Mucosa of descending colon (tissue), 3 donors: ENCODE measurements around the gene BEST1. TPM values are rescaled to one million over a fixed set of nuclear protein-coding genes. Genes with fewer than 3 reads are reported as not detected.
A peak's percentile ranks its signal among the peaks of the same experiment; 100 is the strongest.

ENCODE experiments used
- ATAC-seq: fragments of 200-7000 bp; cut with Tn5 transposase; one replicate; pipeline ENCODE4 v1.9.1; 2020; ENCODE audit warnings: mild to moderate bottlenecking, moderate library complexity
- DNase-seq, 3 donors: peaks; one replicate each; pipeline ENCODE4 v3.0.0-alpha.2; 2020
- H3K36me3 ChIP-seq: fragments of 200-600 bp; one replicate; pipeline ENCODE4 v1.8.0; 2021; ENCODE audit warnings: low read depth, mild to moderate bottlenecking
- H3K4me1 ChIP-seq: fragments of 200-600 bp; one replicate; pipeline ENCODE4 v1.8.0; 2021; ENCODE audit warnings: low read depth, mild to moderate bottlenecking
- H3K4me3 ChIP-seq: fragments of 200-600 bp; one replicate; pipeline ENCODE4 v1.8.0; 2021; ENCODE audit warnings: mild to moderate bottlenecking
- H3K9me3 ChIP-seq: fragments of 200-600 bp; one replicate; pipeline ENCODE4 v1.8.0; 2021; ENCODE audit warnings: mild to moderate bottlenecking
- intact Hi-C, 2 donors: fragments of 100-400 bp; cut with DNase I in 1 of 2; cut with micrococcal nuclease in 1 of 2; formaldehyde crosslinking; loops; one replicate each; pipeline versions ENCODE4 v1.11.0 to v1.11.1; 2022; cut with DNase I, micrococcal nuclease
- total RNA-seq, 3 donors: library from RNA; stranded (reverse); fragmentation: NEBNext Ultra II Directional in 2 of 3; extraction: Animal tissue kit (Norgen Biotek cat#: 25700) in 2 of 3; gene quantifications; one replicate each; pipeline versions ENCODE4 v1.2.1 to v1.2.4, GENCODE V29; 2021 to 2023
- TF ChIP-seq, protein P1 (sequence below): fragments of 200-600 bp; IDR thresholded peaks from one replicate; pipeline ENCODE4 v1.8.0; 2022; ENCODE audit warnings: antibody characterized with exemption, mild to moderate bottlenecking
- donor health status: DM: no; HTN: no; CAD: no; lungs with moderate emphysema.
- donor health status: DM: no; HTN: no; CAD: no.
- donor health status: DM: no; HTN: yes; CAD: no.

The BEST1 gene
- total RNA-seq, 3 donors from 2014 or later, result 0.41 to 2.8 (median 1.8) TPM

DNA sequence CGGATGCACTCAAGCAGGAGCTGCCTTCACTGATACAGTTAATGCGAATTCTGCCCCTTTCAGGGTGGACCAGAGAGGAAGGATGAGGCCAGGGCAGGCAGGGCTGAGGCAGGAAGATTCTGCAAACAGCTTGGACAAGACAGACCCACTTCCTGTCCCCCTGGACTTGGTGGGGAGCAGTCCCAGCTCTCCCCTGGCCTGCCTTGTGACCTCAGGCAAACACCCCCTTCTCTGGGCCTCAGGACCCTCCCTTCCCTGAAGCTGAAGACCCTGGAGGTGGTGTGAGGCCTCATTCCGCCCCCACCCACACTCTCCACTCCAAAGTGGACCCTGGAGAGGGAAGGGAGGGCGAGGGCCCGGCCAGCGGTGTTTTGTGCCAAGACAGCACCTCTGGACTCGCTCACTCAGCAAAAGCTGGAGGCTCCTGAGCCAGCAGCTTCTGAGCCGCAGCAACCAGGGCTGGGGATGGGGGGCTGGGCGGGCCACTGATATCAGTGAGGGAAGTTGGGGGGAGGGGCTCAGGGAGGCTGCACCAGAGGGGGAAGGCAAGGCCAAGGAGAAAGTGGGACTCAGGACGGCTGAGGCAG, 41.3 kb upstream of the BEST1 start:
- intact Hi-C loops, result no loop called here
- Histone ChIP-seq H3K4me1 (no peaks in the 10 kb centered on the region), H3K36me3 (no peaks in the 10 kb centered on the region), H3K4me3 (no peak overlapping the region), H3K9me3 (no peaks in the 10 kb centered on the region)
- TF ChIP-seq, protein P1, sequence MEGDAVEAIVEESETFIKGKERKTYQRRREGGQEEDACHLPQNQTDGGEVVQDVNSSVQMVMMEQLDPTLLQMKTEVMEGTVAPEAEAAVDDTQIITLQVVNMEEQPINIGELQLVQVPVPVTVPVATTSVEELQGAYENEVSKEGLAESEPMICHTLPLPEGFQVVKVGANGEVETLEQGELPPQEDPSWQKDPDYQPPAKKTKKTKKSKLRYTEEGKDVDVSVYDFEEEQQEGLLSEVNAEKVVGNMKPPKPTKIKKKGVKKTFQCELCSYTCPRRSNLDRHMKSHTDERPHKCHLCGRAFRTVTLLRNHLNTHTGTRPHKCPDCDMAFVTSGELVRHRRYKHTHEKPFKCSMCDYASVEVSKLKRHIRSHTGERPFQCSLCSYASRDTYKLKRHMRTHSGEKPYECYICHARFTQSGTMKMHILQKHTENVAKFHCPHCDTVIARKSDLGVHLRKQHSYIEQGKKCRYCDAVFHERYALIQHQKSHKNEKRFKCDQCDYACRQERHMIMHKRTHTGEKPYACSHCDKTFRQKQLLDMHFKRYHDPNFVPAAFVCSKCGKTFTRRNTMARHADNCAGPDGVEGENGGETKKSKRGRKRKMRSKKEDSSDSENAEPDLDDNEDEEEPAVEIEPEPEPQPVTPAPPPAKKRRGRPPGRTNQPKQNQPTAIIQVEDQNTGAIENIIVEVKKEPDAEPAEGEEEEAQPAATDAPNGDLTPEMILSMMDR, result no peak
- peak; percentile 14 for ATAC-seq
- DNase-seq, result peak; percentile 49 to 69 (median 52)

DNA sequence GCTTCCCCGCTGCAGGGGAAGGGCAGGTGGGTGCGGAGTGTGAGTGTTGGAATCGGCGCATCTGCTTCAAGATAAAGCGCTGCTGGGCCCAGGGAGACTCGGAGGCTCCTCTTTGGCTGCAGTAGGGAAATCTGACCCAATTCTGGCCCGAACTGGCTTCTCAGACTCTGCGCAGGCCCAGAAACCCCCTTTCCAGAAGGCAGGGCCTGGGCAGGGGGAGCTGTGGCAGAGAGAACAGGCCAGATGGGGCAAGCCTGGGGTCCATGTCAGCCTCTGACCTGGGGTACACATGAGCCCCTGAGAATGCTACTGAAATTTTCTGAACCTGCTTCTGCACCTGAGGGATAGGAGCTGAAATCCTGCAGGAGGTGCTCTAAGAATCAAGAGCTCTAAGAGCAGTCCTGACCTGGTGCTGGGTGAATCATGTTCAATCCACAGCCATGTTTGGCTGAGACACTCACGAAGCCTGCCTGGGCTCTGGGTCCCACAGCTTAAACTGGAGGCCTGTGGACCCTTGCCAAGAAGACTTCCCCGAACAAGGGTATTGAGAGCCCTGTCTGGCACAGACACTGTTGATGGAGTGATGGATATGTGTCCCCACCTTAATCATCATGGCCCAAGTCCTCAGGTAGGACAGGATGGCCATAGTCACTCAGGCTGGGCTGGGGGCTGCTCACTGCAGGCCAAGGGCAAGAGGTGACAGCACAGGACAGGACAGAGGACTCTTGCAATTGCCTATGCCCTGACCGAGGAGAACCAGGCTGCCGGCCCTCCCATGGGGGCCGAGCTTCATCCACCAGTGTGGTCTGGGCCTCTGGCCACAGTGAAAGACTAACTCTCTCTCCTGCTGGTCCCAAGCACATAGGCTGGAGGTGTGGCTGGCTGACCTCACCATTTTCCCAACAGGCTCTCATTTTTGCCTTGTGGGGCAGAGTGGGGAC, 39.7 kb upstream of the BEST1 start:
- ATAC-seq, result no peak

DNA sequence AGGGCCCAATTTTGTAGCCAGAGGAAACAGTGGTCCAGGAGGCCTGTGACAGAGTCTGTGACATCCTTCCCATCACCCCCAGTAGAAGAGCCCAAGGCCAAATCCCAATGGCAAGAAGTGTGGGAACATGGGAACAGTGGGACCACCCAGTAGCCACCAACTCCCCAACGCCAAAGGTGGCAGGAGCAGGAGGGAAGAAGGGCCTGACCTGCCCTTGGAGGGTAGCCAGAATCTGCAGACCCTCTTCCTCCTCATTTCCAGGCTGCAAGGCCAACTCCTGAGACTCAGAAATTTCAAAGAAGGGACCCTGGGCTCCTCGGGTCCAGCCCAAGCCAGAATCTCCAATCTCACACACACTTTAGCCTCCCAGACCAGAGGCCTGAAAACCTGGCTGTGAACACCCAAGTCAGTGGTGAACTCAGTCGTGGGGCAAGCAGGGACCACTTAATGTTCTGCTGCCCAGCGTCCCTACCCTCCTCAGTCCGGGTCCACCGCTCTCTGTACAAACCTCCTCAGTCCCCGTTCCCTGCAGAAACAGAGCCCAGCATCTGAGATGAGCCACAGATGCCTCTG, 38.9 kb upstream of the BEST1 start:
- no peak overlapping the region for H3K4me3 ChIP-seq
- H3K4me1 ChIP-seq, result no peaks in the 10 kb centered on the region
- ATAC-seq (no peak), DNase-seq (no peak)
- H3K36me3 ChIP-seq, result no peaks in the 10 kb centered on the region
- TF ChIP-seq, protein P1, result no peak
- intact Hi-C loops, result no loop called here
- no peaks in the 10 kb centered on the region for H3K9me3 ChIP-seq

More for the DNA sequence above, 39.7 kb upstream of the BEST1 start:
- Histone ChIP-seq H3K9me3 (no peaks in the 10 kb centered on the region), H3K4me1 (no peaks in the 10 kb centered on the region), H3K4me3 (no peak overlapping the region), H3K36me3 (no peaks in the 10 kb centered on the region)
- DNase-seq, result peak in 2 of 3 donors; percentile 16 to 46
- TF ChIP-seq, protein P1, result no peak
- intact Hi-C loops, result no loop called here

DNA sequence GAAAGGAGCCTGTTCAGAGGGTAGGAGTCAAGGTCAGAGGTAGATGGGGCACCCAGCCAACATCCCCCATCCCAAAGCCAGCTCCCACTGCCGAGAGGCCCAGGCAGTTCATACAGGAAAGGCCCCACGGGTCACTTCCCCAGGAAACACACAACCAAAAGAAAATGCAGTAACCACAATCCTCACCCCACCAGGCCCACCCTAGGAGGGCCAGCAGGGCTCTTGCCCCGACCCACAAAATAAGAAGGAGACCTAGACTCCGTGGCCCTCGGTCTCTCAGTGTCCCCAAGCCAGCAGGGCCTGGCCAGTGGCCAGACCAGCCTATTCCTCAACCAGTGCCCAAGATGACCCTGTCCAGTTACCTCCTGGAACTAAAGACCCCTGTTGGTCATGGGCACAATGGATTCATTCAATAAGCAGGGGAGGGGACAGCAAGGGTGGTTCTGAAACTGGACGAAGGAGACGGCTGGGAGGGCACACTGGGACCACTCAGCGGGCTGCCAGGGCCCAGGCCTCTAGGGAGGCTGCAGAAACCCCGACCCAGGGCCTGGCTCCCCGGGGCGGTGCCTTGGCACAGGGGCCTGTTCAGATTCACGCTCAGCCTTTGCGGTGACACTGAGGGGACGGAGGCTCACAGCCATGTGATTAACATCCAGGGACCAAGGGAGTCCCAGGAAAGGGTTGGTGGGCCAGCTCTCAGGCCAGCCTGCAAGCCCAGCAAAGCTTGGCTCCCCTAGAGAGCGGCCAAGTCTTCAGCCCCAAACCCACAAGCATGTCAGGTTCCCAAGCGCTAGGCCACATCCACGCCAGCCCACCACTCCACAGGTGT, 38.2 kb upstream of the BEST1 start:
- DNase-seq (peak in 2 of 3 donors; percentile 29 to 34), ATAC-seq (no peak)

GRCh38 chr11:61912530-61912898, 37.6 kb upstream of the BEST1 start:
- peak; percentile 22 for ATAC-seq
- TF ChIP-seq, protein P1, result no peak

More for the DNA sequence above, 38.2 kb upstream of the BEST1 start:
- H3K36me3 ChIP-seq, result no peaks in the 10 kb centered on the region
- no peak overlapping the region for H3K4me3 ChIP-seq
- TF ChIP-seq, protein P1, result no peak
- H3K9me3 ChIP-seq, result no peaks in the 10 kb centered on the region
- H3K4me1 ChIP-seq, result no peaks in the 10 kb centered on the region
- intact Hi-C loops, result no loop called here

More at GRCh38 chr11:61912530-61912898, 37.6 kb upstream of the BEST1 start:
- peak in 2 of 3 donors; percentile 19 to 52 for DNase-seq
- no peaks in the 10 kb centered on the region for H3K4me1 ChIP-seq
- intact Hi-C loops, result no loop called here
- H3K4me3 ChIP-seq, result no peak overlapping the region
- no peaks in the 10 kb centered on the region for H3K36me3 ChIP-seq
- H3K9me3 ChIP-seq, result no peaks in the 10 kb centered on the region
